B cell (primary cell): ENCODE measurements around the gene PARK7.

Experiments
- CTCF ChIP-seq: fragments of 200-600 bp; IDR thresholded peaks from one replicate; pipeline ENCODE4 v1.8.0; 2022; ENCODE audit warnings: antibody characterized with exemption, mild to moderate bottlenecking
- EZH2 ChIP-seq: IDR thresholded peaks from 2 replicates; pipeline ENCODE4 v1.6.1; 2012; ENCODE audit warnings: borderline replicate concordance, low read depth, mild to moderate bottlenecking, moderate library complexity, low read length; ENCODE audit not compliant: insufficient read depth, poor library complexity, severe bottlenecking

DNA sequence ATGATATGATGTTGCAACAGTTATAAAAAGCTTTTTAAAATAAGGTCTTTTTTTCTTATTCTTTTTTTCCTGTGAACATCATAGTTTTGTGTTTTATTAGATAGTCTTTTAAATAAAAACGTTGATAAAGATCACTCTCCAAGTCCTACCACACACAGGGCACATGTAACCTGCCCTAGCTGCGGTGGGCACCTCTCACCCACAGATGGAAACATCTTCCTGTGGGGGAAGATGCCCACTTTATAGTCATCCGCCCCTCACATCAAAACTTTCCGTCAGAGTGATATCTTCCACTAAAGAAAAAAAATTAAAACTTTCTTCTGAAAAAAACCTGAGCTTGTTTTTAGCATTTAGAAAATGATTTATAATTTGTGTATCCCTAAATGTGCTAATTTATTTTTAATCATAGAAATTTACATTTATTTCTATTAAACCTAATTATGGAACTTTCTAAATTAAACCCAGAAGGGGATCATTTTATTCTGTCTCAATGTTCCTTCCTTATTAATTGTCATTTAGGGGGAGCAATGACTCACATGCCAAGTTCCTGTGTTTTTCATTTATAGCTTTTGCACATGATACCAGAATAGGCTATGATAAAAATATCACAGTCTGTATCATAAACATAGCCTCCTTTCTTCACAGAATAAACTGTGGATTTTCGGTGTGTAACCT is 45.5 kb upstream of the PARK7 start:
- no peak for TF ChIP-seq CTCF
- TF ChIP-seq EZH2 = no peak
